ENCODE results near the gene FBXW8.

- TF ChIP-seq SIN3A (IDR thresholded peaks at IDR 0.05; ENCODE audit: borderline replicate concordance, insufficient read depth, low read length), result no peak
- TF ChIP-seq TAF1 (IDR thresholded peaks at IDR 0.05; ENCODE audit: borderline replicate concordance, insufficient read depth, low read length), result no peak
These were observed 99.0 kb downstream of the FBXW8 start for GRCh38 chr12:117009759-117010158.
